D341Med (cell line): ENCODE results near the gene PIK3CG.
"Not testable (repeated sequence)": the region's sequence is repeated elsewhere in the genome, so short reads cannot be mapped to it uniquely, and the experiment has no call there.

Experiments
- DNase-seq: peaks from one replicate; pipeline ENCODE4 v3.0.0; 2012; ENCODE audit warnings: low spot score

Gene PIK3CG

GRCh38 chr7:106865130-106866041 is at the start of gene PIK3CG:
Gene PIK3CG (plus strand): TSS chr7:106865282. CDS start chr7:106867562, 2,280 bp downstream.
- no peak for DNase-seq

GRCh38 chr7:106817098-106817497 is 48.0 kb upstream of the PIK3CG start:
- DNase-seq = no peak

- DNase-seq = no peak
These were observed 46.3 kb upstream of the PIK3CG start for GRCh38 chr7:106818736-106819135.

GRCh38 chr7:106819546-106819945 is 45.5 kb upstream of the PIK3CG start:
- no peak for DNase-seq

GRCh38 chr7:106820321-106821217 is 44.5 kb upstream of the PIK3CG start:
- DNase-seq = no peak

- no peak for DNase-seq
These were observed 41.5 kb upstream of the PIK3CG start for GRCh38 chr7:106823631-106824030.

- no peak for DNase-seq
These were observed 40.6 kb upstream of the PIK3CG start for GRCh38 chr7:106824458-106824857.

GRCh38 chr7:106827626-106828025 is 37.5 kb upstream of the PIK3CG start:
- DNase-seq = no peak

- no peak for DNase-seq
These were observed 35.6 kb upstream of the PIK3CG start for GRCh38 chr7:106829496-106829895.

GRCh38 chr7:106830896-106831295 is 34.2 kb upstream of the PIK3CG start:
- not testable (repeated sequence) for DNase-seq

- DNase-seq = no peak
These were observed 28.3 kb upstream of the PIK3CG start for GRCh38 chr7:106836816-106837215.

GRCh38 chr7:106839511-106839910 is 25.6 kb upstream of the PIK3CG start:
- no peak for DNase-seq

GRCh38 chr7:106840342-106840741 is 24.7 kb upstream of the PIK3CG start:
- DNase-seq = no peak

- DNase-seq = no peak
These were observed 23.1 kb upstream of the PIK3CG start for GRCh38 chr7:106841896-106842390.

GRCh38 chr7:106844279-106844997 is 20.6 kb upstream of the PIK3CG start:
- DNase-seq = no peak

GRCh38 chr7:106848049-106848448 is 17.0 kb upstream of the PIK3CG start:
- no peak for DNase-seq

- DNase-seq = no peak
These were observed 16.1 kb upstream of the PIK3CG start for GRCh38 chr7:106848851-106849442.

GRCh38 chr7:106851632-106852031 is 13.4 kb upstream of the PIK3CG start:
- not testable (repeated sequence) for DNase-seq

GRCh38 chr7:106853250-106853908 is 11.7 kb upstream of the PIK3CG start:
- no peak for DNase-seq

- no peak for DNase-seq
These were observed 9.4 kb upstream of the PIK3CG start for GRCh38 chr7:106855540-106856132.
